NCI-H345 treated with DMSO at 0.1 percent for 48 hours (cell line): ENCODE results near the gene BMP6.

Source experiments
- DNase-seq: peaks from one replicate; lab custom pipeline; 2025; ENCODE audit not compliant: unreplicated experiment; lab: John Stamatoyannopoulos, UW

Gene BMP6

DNA sequence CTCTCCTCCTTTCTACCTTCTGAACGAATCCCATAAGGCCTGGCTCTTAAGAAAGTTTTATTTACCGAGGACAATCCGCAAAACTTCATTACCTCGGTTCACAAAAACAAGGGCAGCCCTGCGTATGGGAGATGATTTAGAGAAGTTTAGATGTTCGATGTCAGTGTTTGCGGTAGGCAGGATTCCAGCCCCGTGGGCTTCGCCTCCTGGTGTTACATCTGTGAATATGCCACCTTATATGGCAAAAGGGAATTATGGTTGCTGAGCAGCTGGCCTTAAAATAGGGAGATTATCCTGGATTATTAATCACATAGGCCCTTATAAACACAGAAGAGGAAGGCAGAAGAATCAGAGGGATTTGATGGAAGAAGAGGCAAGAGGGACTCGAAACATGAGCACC, 21.1 kb downstream of the BMP6 start:
- no peak for DNase-seq

GRCh38 chr6:7747433-7747832, 21.5 kb downstream of the BMP6 start:
- no peak for DNase-seq

DNA sequence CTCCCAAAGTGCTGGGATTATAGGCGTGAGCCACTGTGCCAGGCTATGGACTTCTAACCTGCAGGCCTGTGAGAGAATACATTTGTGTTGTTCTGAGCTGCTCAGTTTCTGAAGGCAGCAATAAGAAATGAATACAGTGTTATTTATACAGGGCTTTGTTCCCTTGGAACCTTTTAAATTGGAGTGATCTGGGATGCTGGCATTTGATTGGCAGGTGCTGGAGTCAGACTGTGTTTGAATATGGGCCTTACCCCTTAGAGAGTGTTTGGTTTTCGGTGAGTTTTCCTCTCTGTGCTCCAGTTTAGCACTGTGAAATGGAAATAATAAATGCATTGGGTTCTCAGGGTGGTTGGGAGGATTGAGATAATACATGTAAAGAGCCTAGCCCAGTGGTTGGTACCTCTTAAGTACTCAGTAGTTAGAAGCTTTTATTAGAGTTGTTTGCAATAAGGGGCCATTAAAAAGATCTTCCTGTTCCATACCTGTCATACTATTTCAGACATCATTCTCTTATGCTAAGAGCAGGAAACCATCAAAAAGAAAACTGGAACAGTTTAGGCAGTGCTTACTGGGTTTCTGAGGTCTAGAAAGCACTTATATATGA, 22.1 kb downstream of the BMP6 start:
- DNase-seq: no peak

GRCh38 chr6:7749478-7749877, 23.6 kb downstream of the BMP6 start:
- no peak for DNase-seq

- no peak for DNase-seq
Measured at GRCh38 chr6:7750197-7750596, 24.3 kb downstream of the BMP6 start.

- DNase-seq: no peak
Measured at GRCh38 chr6:7758456-7758855, 32.6 kb downstream of the BMP6 start.

GRCh38 chr6:7759320-7759719, 33.4 kb downstream of the BMP6 start:
- no peak for DNase-seq

- no peak for DNase-seq
Measured at GRCh38 chr6:7761051-7761450, 35.2 kb downstream of the BMP6 start.

DNA sequence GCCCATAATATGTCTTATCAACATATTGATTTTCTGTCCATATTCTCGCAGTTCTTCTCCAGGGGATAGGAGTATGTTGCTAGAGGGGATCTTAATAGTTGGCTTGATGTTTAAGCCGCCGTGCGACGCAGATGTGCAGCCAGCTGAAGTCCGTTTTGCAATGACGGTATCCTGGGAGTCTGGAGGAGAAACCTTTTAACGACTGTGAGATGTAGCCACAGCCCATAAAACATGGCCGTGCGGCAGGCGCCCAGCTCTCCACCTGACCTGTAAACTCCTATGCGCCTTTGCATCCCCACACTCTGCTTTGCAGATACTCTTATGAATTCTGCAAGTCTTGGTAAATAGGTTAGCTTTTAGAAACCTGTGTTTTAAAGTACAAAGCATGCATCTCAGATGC, 36.9 kb downstream of the BMP6 start:
- no peak for DNase-seq

- peak; percentile 9 for DNase-seq
Measured at GRCh38 chr6:7763881-7764280, 38.0 kb downstream of the BMP6 start.

- DNase-seq: no peak
Measured at GRCh38 chr6:7765575-7766325, 39.9 kb downstream of the BMP6 start.

DNA sequence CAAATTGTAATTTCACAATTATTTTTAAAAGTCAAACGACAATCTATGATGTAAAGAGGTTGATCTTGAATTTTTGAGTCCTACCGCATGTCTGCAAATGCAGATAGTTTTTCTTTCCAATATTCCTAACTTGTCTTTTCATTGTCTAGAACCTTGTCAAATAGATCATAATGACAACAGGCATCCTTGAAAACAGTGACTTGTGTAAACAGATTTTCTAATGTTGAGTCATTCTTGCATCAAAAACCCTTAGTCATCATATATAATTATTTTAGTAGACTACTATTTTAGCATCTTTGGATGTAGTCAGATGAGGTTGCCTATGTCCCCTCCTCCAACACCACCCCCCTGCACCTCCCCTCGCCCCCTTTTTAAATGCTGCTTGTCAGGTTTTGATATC, 43.8 kb downstream of the BMP6 start:
- no peak for DNase-seq

- no peak for DNase-seq
Measured at GRCh38 chr6:7770111-7770510, 44.2 kb downstream of the BMP6 start.

GRCh38 chr6:7770601-7771000, 44.7 kb downstream of the BMP6 start:
- DNase-seq: no peak

DNA sequence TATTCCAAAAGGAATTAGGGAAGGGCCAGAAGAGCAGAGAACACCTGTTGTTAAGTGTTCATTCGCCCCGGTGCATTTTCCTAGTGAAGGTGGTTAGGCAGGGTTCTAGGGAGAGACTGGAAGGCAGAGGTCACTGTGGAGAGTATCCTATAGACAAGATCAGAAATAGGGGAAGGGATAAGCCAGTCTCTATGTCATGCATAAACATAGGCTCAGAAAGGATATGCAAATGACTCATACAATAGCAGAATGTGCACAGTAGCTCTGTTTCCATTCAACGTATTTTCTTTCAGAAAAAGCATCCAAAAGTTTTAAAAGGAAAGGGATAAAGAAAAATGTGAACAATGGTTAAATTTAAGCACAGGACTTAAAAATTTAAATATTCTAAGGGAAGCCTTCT, 47.4 kb downstream of the BMP6 start:
- no peak for DNase-seq

DNA sequence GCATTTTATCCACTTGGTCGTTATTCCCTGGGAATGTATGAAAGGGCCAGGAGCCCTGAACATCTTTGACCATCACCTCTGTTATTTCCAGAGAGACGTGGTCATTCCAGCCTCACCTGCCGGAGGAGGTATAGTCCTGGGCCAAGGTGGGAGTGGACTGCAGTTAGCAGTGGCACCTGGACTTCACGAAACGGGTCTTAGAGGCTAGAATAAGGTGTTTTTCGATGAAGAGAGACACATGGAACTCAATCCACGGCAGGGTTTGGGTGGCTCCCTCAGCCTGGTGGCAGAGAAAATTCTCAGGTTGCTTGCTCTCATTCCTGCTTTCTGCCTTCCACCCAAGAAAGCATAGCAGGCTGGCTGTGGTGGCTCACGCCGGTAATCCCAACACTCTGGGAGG, 48.0 kb downstream of the BMP6 start:
- no peak for DNase-seq

GRCh38 chr6:7776509-7776908, 50.6 kb downstream of the BMP6 start:
- DNase-seq: no peak

DNA sequence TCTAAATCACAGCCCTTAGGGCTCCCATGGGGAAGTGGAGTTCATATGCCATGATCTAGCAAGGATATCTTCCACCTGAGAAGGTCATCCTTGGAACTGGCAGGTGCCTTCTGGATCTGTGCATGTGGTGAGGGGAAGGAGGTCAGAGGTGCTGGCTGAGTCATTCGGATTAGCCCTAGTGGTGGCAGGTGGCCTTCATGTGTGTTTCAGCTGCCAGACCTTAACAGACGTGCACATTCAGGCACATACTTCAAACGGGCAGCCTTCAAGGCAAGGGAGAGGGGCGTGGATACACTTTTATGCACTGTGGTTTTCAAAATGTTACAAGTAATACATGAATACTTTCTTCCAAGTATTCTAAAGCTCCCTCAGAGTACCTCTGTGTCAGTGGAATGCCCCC, 51.2 kb downstream of the BMP6 start:
- no peak for DNase-seq

DNA sequence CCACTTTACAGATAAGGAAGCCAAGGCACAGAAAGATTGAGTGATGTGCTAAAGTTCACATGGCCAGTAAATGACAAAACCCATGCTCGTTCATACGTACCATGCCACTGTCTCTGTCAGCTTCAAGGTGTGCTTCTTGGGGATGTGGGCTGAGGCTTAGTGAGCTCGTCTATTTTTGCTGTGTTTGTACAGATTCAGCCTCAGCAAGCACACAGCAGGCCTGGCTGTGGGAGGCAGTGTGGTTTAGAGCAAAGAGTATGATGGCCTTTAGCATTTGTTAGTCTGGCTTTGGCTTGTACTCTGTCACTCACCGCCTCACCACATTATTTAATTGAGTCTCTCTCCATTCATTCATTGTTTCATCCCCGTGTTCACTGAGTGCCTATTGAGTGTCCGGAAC, 55.3 kb downstream of the BMP6 start:
- DNase-seq: no peak

DNA sequence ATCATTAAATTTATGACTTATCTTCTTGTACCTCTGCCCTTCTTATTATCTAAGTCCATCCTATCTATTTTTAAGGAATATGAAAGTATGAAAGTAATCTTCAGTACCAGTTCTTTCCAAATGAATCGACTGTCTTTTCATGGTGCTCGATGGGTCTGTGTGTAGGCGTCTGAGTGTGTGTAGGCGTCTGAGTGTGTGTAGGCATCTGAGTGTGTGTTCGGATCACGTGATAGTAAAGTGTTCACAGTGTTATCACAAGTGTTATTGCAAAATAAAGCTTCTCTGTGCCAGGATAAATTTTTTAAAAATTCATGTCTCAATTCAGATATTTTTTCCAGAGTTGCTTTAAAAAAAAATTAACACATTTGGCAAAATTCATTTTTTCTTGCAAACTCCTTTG, 58.3 kb downstream of the BMP6 start:
- no peak for DNase-seq

DNA sequence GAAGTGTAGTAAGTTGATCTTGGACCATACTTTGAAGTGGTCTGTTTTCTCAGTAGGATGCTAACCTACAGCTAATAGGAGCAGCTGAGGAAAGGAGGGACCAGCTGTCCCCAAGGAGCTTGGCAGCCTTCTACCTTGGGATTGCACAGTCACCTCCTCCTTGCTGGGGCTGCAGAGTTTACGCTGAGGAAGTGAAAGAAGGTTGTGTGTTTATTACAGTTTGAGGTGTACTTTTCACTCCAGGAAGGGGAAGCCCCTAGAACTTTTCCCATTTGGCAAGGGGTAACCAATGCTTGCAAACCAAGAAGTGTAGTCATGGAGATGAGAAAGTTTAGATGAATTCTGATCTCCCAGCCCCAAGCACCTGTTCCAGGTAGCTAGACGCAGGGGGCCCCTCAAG, 58.8 kb downstream of the BMP6 start:
- DNase-seq: no peak

- no peak for DNase-seq
Measured at GRCh38 chr6:7785243-7786035, 59.5 kb downstream of the BMP6 start.
